Pancreas (tissue), 10 donors: Measurements from ENCODE around the gene HACE1. TPM values are rescaled to one million over a fixed set of nuclear protein-coding genes. Genes with fewer than 3 reads are reported as not detected.

Experiments
- ATAC-seq, 4 donors: fragments of 200-7000 bp; cut with Tn5 transposase; one replicate each; pipeline versions ENCODE4 v1.8.0 to v1.9.1; 2020; ENCODE audit warnings: mild to moderate bottlenecking in 4 of 4, moderate library complexity in 4 of 4
- DNase-seq, 6 donors: peaks; one replicate each; pipeline ENCODE4 v3.0.0-alpha.2; 2020
- FAIRE-seq: peaks from 2 replicates; lab custom pipeline; 2012; peaks lifted over from hg19 to GRCh38; lab: Jason Lieb, UNC
- H3K27ac ChIP-seq, 4 donors: fragments of 200-600 bp; sonication (generic); 1 replicate in 3 of 4; 2 replicates in 1 of 4; pipeline versions ENCODE4 v1.5.0 to v1.8.0; 2020
- H3K27me3 ChIP-seq, 4 donors: fragments of 200-600 bp; one replicate each; pipeline ENCODE4 v1.8.0; 2021
- H3K36me3 ChIP-seq, 3 donors: fragments of 200-600 bp; sonication (generic) in 1 of 3; one replicate each; pipeline versions ENCODE4 v1.5.0 to v1.8.0; 2020 to 2021
- H3K4me1 ChIP-seq, 3 donors: fragments of 200-600 bp; one replicate each; pipeline ENCODE4 v1.8.0; 2021
- H3K4me3 ChIP-seq, 4 donors: fragments of 200-600 bp; sonication (generic) in 2 of 4; one replicate each; pipeline versions ENCODE4 v1.5.0 to v1.8.0; 2020 to 2021
- H3K9me3 ChIP-seq, 4 donors: fragments of 200-600 bp; one replicate each; pipeline ENCODE4 v1.8.0; 2021
- CTCF ChIP-seq, 4 donors: fragments of 200-600 bp; sonication (generic) in 3 of 4; IDR thresholded peaks; one replicate each; pipeline versions ENCODE4 v1.5.0 to v1.8.0; 2021; ENCODE audit warnings: antibody characterized with exemption in 4 of 4
- WGBS, 2 donors: extraction: QIAGEN DNeasy Blood & Tissue Kit; methylation state at CpG; one replicate each; pipeline ENCODE4 v1.1.7; 2013; 5-methylcytosine and 5-hydroxymethylcytosine counted together
- intact Hi-C, 3 donors: fragments of 100-400 bp; cut with DNase I; formaldehyde crosslinking; loops; one replicate each; pipeline versions ENCODE4 v1.11.1 to v1.14.2; 2022
- polyA plus RNA-seq, 2 donors: library from polyadenylated mRNA; stranded (reverse); fragments of 200-250 nt; gene quantifications; one replicate each; pipeline ENCODE4 v1.2.3, GENCODE V29; 2013
- total RNA-seq, 6 donors: library from RNA; stranded (reverse); fragmentation: NEBNext Ultra II Directional in 4 of 6; extraction: Animal tissue kit (Norgen Biotek cat#: 25700) in 4 of 6; gene quantifications; one replicate each; pipeline versions ENCODE4 v1.2.1 to v1.2.4, GENCODE V29; 2021 to 2023
- donor health status: healthy with polysubstance abuse.
- donor health status: DM: no; HTN: no; CAD: no; lungs with moderate emphysema.
- donor health status: DM: no; HTN: no; CAD: no.
- donor health status: control.
- donor health status: control.
- donor health status: Bipolar disorder and iron deficiency.
- donor health status: DM: yes; HTN: yes; CAD: no.
- donor health status: DM: no; HTN: no; CAD: no.
- donor health status: DM: no; HTN: no; CAD: no.
- donor health status: DM: yes; HTN: yes; CAD: no.

Gene HACE1
- total and polyA plus RNA-seq, 8 donors, result 2.8 to 8.5 (median 4.1) TPM

GRCh38 chr6:104789770-104790190, 69.9 kb downstream of the HACE1 start:
- H3K27ac ChIP-seq, result no peak overlapping the region
- no peaks in the 10 kb centered on the region for H3K4me1 ChIP-seq
- FAIRE-seq (no peak), ATAC-seq (peak in 2 of 4 donors; percentile 46 to 54), DNase-seq (no peak)
- WGBS, 2 donors, result 57 to 59% methylated on average over 5 of the region's 5 CpGs
- H3K4me3 ChIP-seq, result no peak overlapping the region
- H3K36me3 ChIP-seq, result peaks cover 0 to 3% (median 0%) of the 10 kb centered on the region in 3 donors
- H3K27me3 ChIP-seq, result no peaks in the 10 kb centered on the region
- TF ChIP-seq CTCF (IDR thresholded peaks at IDR 0.05), result peak in 1 of 4 donors; percentile 9
- no peaks in the 10 kb centered on the region for H3K9me3 ChIP-seq
- intact Hi-C loops, result no loop called here

GRCh38 chr6:104788400-104788799, 71.3 kb downstream of the HACE1 start:
- Histone ChIP-seq H3K27ac (no peak overlapping the region), H3K27me3 (no peaks in the 10 kb centered on the region), H3K9me3 (no peaks in the 10 kb centered on the region), H3K36me3 (peaks cover 0 to 10% (median 3%) of the 10 kb centered on the region in 3 donors), H3K4me1 (no peaks in the 10 kb centered on the region), H3K4me3 (no peak overlapping the region)
- ATAC-seq, result no peak
- no peak for TF ChIP-seq CTCF (IDR thresholded peaks at IDR 0.05)
- no peak for DNase-seq
- WGBS, 2 donors, result 84 to 87% methylated on average over 2 of the region's 2 CpGs
- FAIRE-seq, result peak; percentile 49
- intact Hi-C loops, result no loop called here

- DNase-seq, result no peak
- Histone ChIP-seq H3K27me3 (no peaks in the 10 kb centered on the region), H3K9me3 (no peaks in the 10 kb centered on the region), H3K4me1 (no peaks in the 10 kb centered on the region), H3K4me3 (no peak overlapping the region), H3K27ac (no peak overlapping the region), H3K36me3 (peaks cover 0 to 10% (median 3%) of the 10 kb centered on the region in 3 donors)
- ATAC-seq, result no peak
- no peak for TF ChIP-seq CTCF (IDR thresholded peaks at IDR 0.05)
- no peak for FAIRE-seq
- intact Hi-C loops, result no loop called here
- WGBS, 2 donors, result 84 to 91% methylated on average over 2 of the region's 2 CpGs
Observed at GRCh38 chr6:104787305-104787704, 72.4 kb downstream of the HACE1 start.

GRCh38 chr6:104784884-104785283, 74.8 kb downstream of the HACE1 start:
- Histone ChIP-seq H3K36me3 (peaks cover 0 to 10% (median 0%) of the 10 kb centered on the region in 3 donors), H3K4me3 (no peak overlapping the region), H3K4me1 (no peaks in the 10 kb centered on the region), H3K9me3 (no peaks in the 10 kb centered on the region), H3K27ac (no peak overlapping the region), H3K27me3 (no peaks in the 10 kb centered on the region)
- FAIRE-seq (no peak), ATAC-seq (no peak), DNase-seq (no peak)
- no peak for TF ChIP-seq CTCF (IDR thresholded peaks at IDR 0.05)
- intact Hi-C loops, result no loop called here
- WGBS, 2 donors, result 84 to 88% methylated on average over 2 of the region's 2 CpGs

- 35 to 58% methylated on average over 2 of the region's 2 CpGs for WGBS, 2 donors
- no peak overlapping the region for H3K27ac ChIP-seq
- DNase-seq (no peak), FAIRE-seq (peak; percentile 94), ATAC-seq (peak in 3 of 4 donors; percentile 68 to 78 (median 68))
- no peaks in the 10 kb centered on the region for H3K9me3 ChIP-seq
- H3K4me1 ChIP-seq, result no peaks in the 10 kb centered on the region
- peak in 3 of 4 donors; percentile 26 to 43 (median 37) for TF ChIP-seq CTCF (IDR thresholded peaks at IDR 0.05)
- H3K27me3 ChIP-seq, result no peaks in the 10 kb centered on the region
- intact Hi-C loops, result no loop called here
- H3K4me3 ChIP-seq, result no peak overlapping the region
- no peaks in the 10 kb centered on the region for H3K36me3 ChIP-seq
Observed at GRCh38 chr6:104771258-104771832, 88.4 kb downstream of the HACE1 start.
